CMK (cell line): ENCODE data around the gene PLEKHG3.

Source experiments
- DNase-seq: peaks from one replicate; pipeline ENCODE4 v3.0.0-alpha.2; 2010; ENCODE audit warnings: low read depth

The PLEKHG3 gene

GRCh38 chr14:64788706-64789105 is 84.5 kb downstream of the PLEKHG3 start:
- DNase-seq: no peak

GRCh38 chr14:64789696-64790095 is 85.5 kb downstream of the PLEKHG3 start:
- DNase-seq: no peak

- DNase-seq: no peak
These were observed 86.3 kb downstream of the PLEKHG3 start for GRCh38 chr14:64790478-64790877.

- no peak for DNase-seq
These were observed 88.0 kb downstream of the PLEKHG3 start for GRCh38 chr14:64792231-64792630.

GRCh38 chr14:64792871-64793560 is 88.8 kb downstream of the PLEKHG3 start:
- no peak for DNase-seq

GRCh38 chr14:64795211-64795610 is 91.0 kb downstream of the PLEKHG3 start:
- no peak for DNase-seq

- no peak for DNase-seq
These were observed 91.7 kb downstream of the PLEKHG3 start for GRCh38 chr14:64795921-64796320.

- no peak for DNase-seq
These were observed 92.1 kb downstream of the PLEKHG3 start for GRCh38 chr14:64796369-64796768.

- DNase-seq: no peak
These were observed 95.3 kb downstream of the PLEKHG3 start for GRCh38 chr14:64799555-64799954.
